ENCODE results near the gene PITPNC1.
"Not testable (repeated sequence)": the region's sequence is repeated elsewhere in the genome, so short reads cannot be mapped to it uniquely, and the experiment has no call there.

Gene PITPNC1

GRCh38 chr17:67635681-67636080 lies 258.6 kb downstream of the PITPNC1 start:
- no peak for DNase-seq

GRCh38 chr17:67636312-67636711 lies 259.2 kb downstream of the PITPNC1 start:
- no peak for DNase-seq

- no peak for DNase-seq
Measured at GRCh38 chr17:67636834-67637520, 259.9 kb downstream of the PITPNC1 start.

GRCh38 chr17:67637901-67638641 lies 261.0 kb downstream of the PITPNC1 start:
- DNase-seq: no peak

- DNase-seq: no peak
Measured at GRCh38 chr17:67638871-67639270, 261.8 kb downstream of the PITPNC1 start.

GRCh38 chr17:67639555-67639954 lies 262.5 kb downstream of the PITPNC1 start:
- no peak for DNase-seq

- DNase-seq: no peak
Measured at GRCh38 chr17:67639979-67640378, 262.9 kb downstream of the PITPNC1 start.

GRCh38 chr17:67642488-67642887 lies 265.4 kb downstream of the PITPNC1 start:
- DNase-seq: no peak

- DNase-seq: no peak
Measured at GRCh38 chr17:67644061-67644460, 267.0 kb downstream of the PITPNC1 start.

- DNase-seq: not testable (repeated sequence)
Measured at GRCh38 chr17:67645195-67645594, 268.1 kb downstream of the PITPNC1 start.

GRCh38 chr17:67646472-67646871 lies 269.4 kb downstream of the PITPNC1 start:
- DNase-seq: no peak

GRCh38 chr17:67647482-67647881 lies 270.4 kb downstream of the PITPNC1 start:
- no peak for DNase-seq

- DNase-seq: no peak
Measured at GRCh38 chr17:67648032-67648905, 271.2 kb downstream of the PITPNC1 start.

GRCh38 chr17:67648906-67649295 lies 271.8 kb downstream of the PITPNC1 start:
- DNase-seq: not testable (repeated sequence)

GRCh38 chr17:67649891-67650290 lies 272.8 kb downstream of the PITPNC1 start:
- no peak for DNase-seq

- DNase-seq: not testable (repeated sequence)
Measured at GRCh38 chr17:67651218-67651579, 274.1 kb downstream of the PITPNC1 start.

GRCh38 chr17:67652433-67652832 lies 275.4 kb downstream of the PITPNC1 start:
- DNase-seq: no peak

GRCh38 chr17:67655478-67656148 lies 278.5 kb downstream of the PITPNC1 start:
- no peak for DNase-seq

- DNase-seq: no peak
Measured at GRCh38 chr17:67656494-67657203, 279.6 kb downstream of the PITPNC1 start.

- no peak for DNase-seq
Measured at GRCh38 chr17:67657596-67657995, 280.5 kb downstream of the PITPNC1 start.

GRCh38 chr17:67658265-67658664 lies 281.2 kb downstream of the PITPNC1 start:
- no peak for DNase-seq

- no peak for DNase-seq
Measured at GRCh38 chr17:67659028-67659427, 281.9 kb downstream of the PITPNC1 start.
